Measurements from ENCODE around the gene DGKZ. TPM values are rescaled to one million over a fixed set of nuclear protein-coding genes. Genes with fewer than 3 reads are reported as not detected.
A peak's percentile ranks its signal among the peaks of the same experiment; 100 is the strongest.

Gene DGKZ
- total RNA-seq, 1 donor from 2014 or later: 46.8 TPM

- Mint-ChIP-seq H3K4me1 (ENCODE audit: low read depth) (peaks cover 32% of the 10 kb centered on the region), H3K27ac (ENCODE audit: unreplicated experiment) (no peak overlapping the region), H3K36me3 (ENCODE audit: low read depth) (no peaks in the 10 kb centered on the region), H3K27me3 (ENCODE audit: low read depth) (no peaks in the 10 kb centered on the region), H3K9me3 (ENCODE audit: low read depth) (no peaks in the 10 kb centered on the region), H3K4me3 (ENCODE audit: unreplicated experiment) (peak overlapping the region; percentile 71)
- TF ChIP-seq CTCF (IDR thresholded peaks at IDR 0.05): no peak
- DNase-seq (ENCODE audit: low spot score): no peak
Observed at GRCh38 chr11:46348566-46349401, 1.5 kb downstream of the DGKZ start.

- Mint-ChIP-seq H3K36me3 (ENCODE audit: low read depth) (no peaks in the 10 kb centered on the region), H3K4me1 (ENCODE audit: low read depth) (peaks cover 32% of the 10 kb centered on the region), H3K27ac (ENCODE audit: unreplicated experiment) (no peak overlapping the region), H3K9me3 (ENCODE audit: low read depth) (no peaks in the 10 kb centered on the region), H3K27me3 (ENCODE audit: low read depth) (no peaks in the 10 kb centered on the region), H3K4me3 (ENCODE audit: unreplicated experiment) (no peak overlapping the region)
- DNase-seq (ENCODE audit: low spot score): no peak
- no peak for TF ChIP-seq CTCF (IDR thresholded peaks at IDR 0.05)
Observed at GRCh38 chr11:46350695-46351094, 3.4 kb downstream of the DGKZ start.

- DNase-seq (ENCODE audit: low spot score): no peak
- no peak for TF ChIP-seq CTCF (IDR thresholded peaks at IDR 0.05)
- Mint-ChIP-seq H3K9me3 (ENCODE audit: low read depth) (no peaks in the 10 kb centered on the region), H3K27me3 (ENCODE audit: low read depth) (no peaks in the 10 kb centered on the region), H3K27ac (ENCODE audit: unreplicated experiment) (no peak overlapping the region), H3K4me3 (ENCODE audit: unreplicated experiment) (no peak overlapping the region), H3K4me1 (ENCODE audit: low read depth) (peaks cover 32% of the 10 kb centered on the region), H3K36me3 (ENCODE audit: low read depth) (no peaks in the 10 kb centered on the region)
Observed at GRCh38 chr11:46351148-46351547, 3.9 kb downstream of the DGKZ start.

GRCh38 chr11:46351606-46352005, 4.3 kb downstream of the DGKZ start:
- TF ChIP-seq CTCF (IDR thresholded peaks at IDR 0.05): no peak
- no peaks in the 10 kb centered on the region for H3K27me3 Mint-ChIP-seq (ENCODE audit: low read depth)
- DNase-seq (ENCODE audit: low spot score): no peak
- H3K36me3 Mint-ChIP-seq (ENCODE audit: low read depth): no peaks in the 10 kb centered on the region
- no peaks in the 10 kb centered on the region for H3K9me3 Mint-ChIP-seq (ENCODE audit: low read depth)
- peaks cover 31% of the 10 kb centered on the region for H3K4me1 Mint-ChIP-seq (ENCODE audit: low read depth)
- no peak overlapping the region for H3K4me3 Mint-ChIP-seq (ENCODE audit: unreplicated experiment)
- no peak overlapping the region for H3K27ac Mint-ChIP-seq (ENCODE audit: unreplicated experiment)

- peak; percentile 93 for DNase-seq (ENCODE audit: low spot score)
- H3K27ac Mint-ChIP-seq (ENCODE audit: unreplicated experiment): no peak overlapping the region
- H3K36me3 Mint-ChIP-seq (ENCODE audit: low read depth): no peaks in the 10 kb centered on the region
- TF ChIP-seq CTCF (IDR thresholded peaks at IDR 0.05): peak; percentile 90
- H3K4me3 Mint-ChIP-seq (ENCODE audit: unreplicated experiment): no peak overlapping the region
- no peaks in the 10 kb centered on the region for H3K9me3 Mint-ChIP-seq (ENCODE audit: low read depth)
- H3K4me1 Mint-ChIP-seq (ENCODE audit: low read depth): peaks cover 31% of the 10 kb centered on the region
- H3K27me3 Mint-ChIP-seq (ENCODE audit: low read depth): no peaks in the 10 kb centered on the region
Observed at GRCh38 chr11:46352063-46352841, 5.0 kb downstream of the DGKZ start.

All from chondrocyte (in vitro differentiated cells).